Measurements from ENCODE around the gene TBX1.

DNA sequence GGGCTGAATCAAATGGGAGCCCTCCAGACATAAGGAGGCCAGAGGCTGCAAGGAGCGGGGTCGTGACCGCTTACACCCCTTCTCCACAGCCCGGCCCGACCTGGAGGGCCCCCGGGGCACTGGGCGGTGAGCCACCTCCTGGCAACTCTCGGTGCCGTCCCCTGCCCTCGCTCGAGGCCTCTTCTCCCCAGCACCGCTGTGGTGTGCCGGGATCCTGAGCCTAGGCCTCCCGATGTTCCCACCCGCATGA, 37.7 kb upstream of the TBX1 start:
- no peak for TF ChIP-seq POLR2A (IDR thresholded peaks at IDR 0.05; ENCODE audit: borderline replicate concordance, extremely low read depth, insufficient read depth, insufficient read length)
- no peak for TF ChIP-seq EZH2phosphoT487 (IDR thresholded peaks at IDR 0.05; ENCODE audit: borderline replicate concordance)
- TF ChIP-seq, protein P1, sequence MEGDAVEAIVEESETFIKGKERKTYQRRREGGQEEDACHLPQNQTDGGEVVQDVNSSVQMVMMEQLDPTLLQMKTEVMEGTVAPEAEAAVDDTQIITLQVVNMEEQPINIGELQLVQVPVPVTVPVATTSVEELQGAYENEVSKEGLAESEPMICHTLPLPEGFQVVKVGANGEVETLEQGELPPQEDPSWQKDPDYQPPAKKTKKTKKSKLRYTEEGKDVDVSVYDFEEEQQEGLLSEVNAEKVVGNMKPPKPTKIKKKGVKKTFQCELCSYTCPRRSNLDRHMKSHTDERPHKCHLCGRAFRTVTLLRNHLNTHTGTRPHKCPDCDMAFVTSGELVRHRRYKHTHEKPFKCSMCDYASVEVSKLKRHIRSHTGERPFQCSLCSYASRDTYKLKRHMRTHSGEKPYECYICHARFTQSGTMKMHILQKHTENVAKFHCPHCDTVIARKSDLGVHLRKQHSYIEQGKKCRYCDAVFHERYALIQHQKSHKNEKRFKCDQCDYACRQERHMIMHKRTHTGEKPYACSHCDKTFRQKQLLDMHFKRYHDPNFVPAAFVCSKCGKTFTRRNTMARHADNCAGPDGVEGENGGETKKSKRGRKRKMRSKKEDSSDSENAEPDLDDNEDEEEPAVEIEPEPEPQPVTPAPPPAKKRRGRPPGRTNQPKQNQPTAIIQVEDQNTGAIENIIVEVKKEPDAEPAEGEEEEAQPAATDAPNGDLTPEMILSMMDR (IDR thresholded peaks at IDR 0.05 in 2 of 3, conservative IDR thresholded peaks at IDR 0.05 in 1 of 3; ENCODE audit: borderline replicate concordance in 1 of 3, insufficient read depth in 1 of 3, low read depth in 2 of 3, low read length in 2 of 3): no peak
- no peak for TF ChIP-seq TCF7L2 (IDR thresholded peaks at IDR 0.05; ENCODE audit: borderline replicate concordance, extremely low read depth, insufficient read depth, insufficient read length)
- no peak for TF ChIP-seq ZNF274 (IDR thresholded peaks at IDR 0.05; ENCODE audit: low read depth, low read length)
- TF ChIP-seq POLR2AphosphoS5 (IDR thresholded peaks at IDR 0.05; ENCODE audit: low read depth, low read length): no peak
- no peak for TF ChIP-seq ELF1 (IDR thresholded peaks at IDR 0.05; ENCODE audit: borderline replicate concordance, low read depth)
- no peak for TF ChIP-seq SP1 (IDR thresholded peaks at IDR 0.05; ENCODE audit: low read depth)
- TF ChIP-seq JUND (IDR thresholded peaks at IDR 0.05): no peak
- no peak for TF ChIP-seq EZH2 (IDR thresholded peaks at IDR 0.05)
- TF ChIP-seq, protein P2, sequence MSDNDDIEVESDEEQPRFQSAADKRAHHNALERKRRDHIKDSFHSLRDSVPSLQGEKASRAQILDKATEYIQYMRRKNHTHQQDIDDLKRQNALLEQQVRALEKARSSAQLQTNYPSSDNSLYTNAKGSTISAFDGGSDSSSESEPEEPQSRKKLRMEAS (IDR thresholded peaks at IDR 0.05): no peak
- TF ChIP-seq, protein P3, sequence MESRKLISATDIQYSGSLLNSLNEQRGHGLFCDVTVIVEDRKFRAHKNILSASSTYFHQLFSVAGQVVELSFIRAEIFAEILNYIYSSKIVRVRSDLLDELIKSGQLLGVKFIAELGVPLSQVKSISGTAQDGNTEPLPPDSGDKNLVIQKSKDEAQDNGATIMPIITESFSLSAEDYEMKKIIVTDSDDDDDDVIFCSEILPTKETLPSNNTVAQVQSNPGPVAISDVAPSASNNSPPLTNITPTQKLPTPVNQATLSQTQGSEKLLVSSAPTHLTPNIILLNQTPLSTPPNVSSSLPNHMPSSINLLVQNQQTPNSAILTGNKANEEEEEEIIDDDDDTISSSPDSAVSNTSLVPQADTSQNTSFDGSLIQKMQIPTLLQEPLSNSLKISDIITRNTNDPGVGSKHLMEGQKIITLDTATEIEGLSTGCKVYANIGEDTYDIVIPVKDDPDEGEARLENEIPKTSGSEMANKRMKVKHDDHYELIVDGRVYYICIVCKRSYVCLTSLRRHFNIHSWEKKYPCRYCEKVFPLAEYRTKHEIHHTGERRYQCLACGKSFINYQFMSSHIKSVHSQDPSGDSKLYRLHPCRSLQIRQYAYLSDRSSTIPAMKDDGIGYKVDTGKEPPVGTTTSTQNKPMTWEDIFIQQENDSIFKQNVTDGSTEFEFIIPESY (IDR thresholded peaks at IDR 0.05; ENCODE audit: extremely low read depth, insufficient replicate concordance, low read length): no peak
- TF ChIP-seq SRF (IDR thresholded peaks at IDR 0.05; ENCODE audit: low read depth): no peak
- TF ChIP-seq, protein P4, sequence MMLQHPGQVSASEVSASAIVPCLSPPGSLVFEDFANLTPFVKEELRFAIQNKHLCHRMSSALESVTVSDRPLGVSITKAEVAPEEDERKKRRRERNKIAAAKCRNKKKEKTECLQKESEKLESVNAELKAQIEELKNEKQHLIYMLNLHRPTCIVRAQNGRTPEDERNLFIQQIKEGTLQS (IDR thresholded peaks at IDR 0.05): no peak

All from HCT116 (cell line).